ENCODE data around the gene HNF1B.

The HNF1B gene

DNA sequence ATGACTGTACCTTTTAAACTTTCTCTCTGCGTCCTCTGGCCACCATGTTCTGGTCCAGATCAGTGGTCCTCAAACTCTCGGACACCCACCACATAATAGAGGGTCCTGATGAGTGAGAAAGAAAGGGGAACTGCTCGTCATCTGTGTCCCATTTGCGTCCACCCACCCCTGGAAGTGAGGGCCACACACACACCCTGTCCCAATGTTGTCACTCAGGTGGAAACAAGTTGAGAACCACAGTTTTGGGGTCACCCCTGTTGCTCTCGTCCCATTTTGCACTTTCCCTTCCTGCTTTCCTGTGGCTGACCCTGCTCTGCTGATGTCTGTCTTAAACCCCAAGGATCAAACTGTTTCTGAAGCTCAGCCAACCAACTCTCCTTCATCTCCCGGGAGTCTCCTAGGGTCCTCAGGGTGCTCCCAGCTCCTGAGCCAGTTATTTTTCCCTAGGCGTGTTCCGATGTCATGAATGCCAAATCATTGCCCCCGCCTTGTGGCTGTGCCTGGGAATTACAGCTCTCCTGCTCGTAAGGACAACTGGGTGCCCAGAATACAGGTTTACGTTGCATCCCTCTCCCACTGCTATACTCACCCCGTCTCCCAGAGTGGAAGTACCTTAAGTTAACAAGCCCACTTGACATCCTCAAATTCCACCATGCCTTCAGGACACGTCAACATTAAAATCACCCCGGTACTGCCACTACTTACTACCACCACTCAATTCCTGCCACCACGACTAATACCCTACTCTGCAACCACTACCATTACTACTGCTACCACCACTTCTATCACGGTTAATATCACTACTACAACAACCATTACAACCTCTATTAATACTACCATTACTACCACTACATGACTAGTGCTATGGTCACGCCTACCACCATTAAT is 26.0 kb upstream of the HNF1B start:
- H3K27ac Mint-ChIP-seq = no peak overlapping the region
- CTCF ChIA-PET = interaction anchor here (0.9 to 4.4 kb wide), 13 partner anchors 9 to 244 kb away, joined by 3 to 29 read pairs (median 5); partner anchors contain the start of gene HNF1B
- peaks cover 62% of the 10 kb centered on the region for H3K27me3 Mint-ChIP-seq
- H3K36me3 Mint-ChIP-seq = peaks cover 5% of the 10 kb centered on the region
- H3K9me3 Mint-ChIP-seq = no peaks in the 10 kb centered on the region
- H3K4me1 Mint-ChIP-seq = peaks cover 50% of the 10 kb centered on the region
- peak; percentile 62 for DNase-seq
- no peak overlapping the region for H3K4me3 Mint-ChIP-seq

DNA sequence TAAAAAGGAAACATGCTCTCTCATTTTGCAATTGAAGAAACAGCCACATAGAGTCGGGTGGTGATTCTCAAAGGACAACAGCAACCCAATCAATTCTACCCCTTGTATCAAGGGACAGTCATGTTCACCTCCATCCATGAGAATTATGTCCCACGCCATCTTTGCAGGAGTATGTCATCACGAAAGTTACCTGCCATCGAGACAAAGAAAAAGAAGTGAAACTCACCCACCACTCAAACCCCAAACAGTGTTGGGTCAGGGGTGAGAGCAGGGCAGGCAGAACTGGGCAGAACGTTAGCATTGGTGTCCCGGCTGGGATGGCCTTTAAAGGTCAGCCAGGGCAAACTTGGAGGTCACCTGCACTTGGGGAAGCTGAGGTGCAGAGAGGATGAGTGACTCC is 24.2 kb upstream of the HNF1B start:
- DNase-seq = no peak
- H3K36me3 Mint-ChIP-seq = peaks cover 5% of the 10 kb centered on the region
- peaks cover 70% of the 10 kb centered on the region for H3K27me3 Mint-ChIP-seq
- CTCF ChIA-PET = interaction anchor here (2.2 to 4.4 kb wide), 2 partner anchors 24 to 67 kb away, joined by 7 to 29 read pairs; partner anchors contain the start of gene HNF1B
- no peak overlapping the region for H3K4me3 Mint-ChIP-seq
- peaks cover 54% of the 10 kb centered on the region for H3K4me1 Mint-ChIP-seq
- no peaks in the 10 kb centered on the region for H3K9me3 Mint-ChIP-seq
- no peak overlapping the region for H3K27ac Mint-ChIP-seq

DNA sequence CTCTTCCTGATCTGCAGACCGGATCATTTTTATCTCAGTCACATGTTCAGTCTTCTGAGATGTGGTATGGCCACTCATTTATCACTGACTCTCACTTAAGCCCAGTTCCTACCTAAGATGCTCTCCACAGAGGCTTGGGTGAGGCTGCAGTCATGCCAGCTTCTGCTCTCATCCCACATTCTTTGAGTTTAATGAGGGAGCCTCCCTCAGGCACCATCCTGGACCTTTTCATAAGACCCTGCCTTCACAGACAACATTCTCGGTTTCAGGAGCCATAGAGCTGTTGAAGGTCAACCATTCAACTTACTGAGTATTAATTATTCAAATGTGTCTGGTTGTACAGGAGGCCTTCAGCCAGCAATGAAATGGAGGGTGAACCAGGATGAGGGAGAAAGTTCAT is 23.6 kb upstream of the HNF1B start:
- no peak overlapping the region for H3K4me3 Mint-ChIP-seq
- H3K36me3 Mint-ChIP-seq = peaks cover 5% of the 10 kb centered on the region
- H3K27ac Mint-ChIP-seq = no peak overlapping the region
- H3K4me1 Mint-ChIP-seq = peaks cover 50% of the 10 kb centered on the region
- H3K9me3 Mint-ChIP-seq = no peaks in the 10 kb centered on the region
- DNase-seq = no peak
- CTCF ChIA-PET = interaction anchor here (4.4 kb wide), 1 partner anchor 66 kb away, joined by 29 read pairs; no protein-coding TSS in a partner anchor
- H3K27me3 Mint-ChIP-seq = peaks cover 67% of the 10 kb centered on the region

DNA sequence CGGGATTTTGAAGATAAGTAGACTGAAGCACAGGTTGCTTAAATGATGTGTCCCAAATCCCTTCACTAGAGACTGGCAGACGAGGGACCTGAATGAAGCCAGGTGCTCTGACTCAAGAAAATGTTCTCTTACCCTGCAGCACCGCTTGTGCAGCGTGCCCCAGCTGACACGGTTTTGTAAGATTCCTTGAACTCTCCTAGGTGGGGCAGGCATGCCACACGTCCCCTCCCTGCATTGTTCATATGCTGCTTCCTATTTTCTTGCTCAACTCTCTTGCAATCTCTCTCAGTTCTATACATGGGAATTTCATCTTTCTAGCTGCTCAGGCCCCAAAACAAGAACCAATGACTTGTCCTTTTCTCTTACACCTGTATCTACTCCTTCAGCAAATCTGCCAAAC is 22.1 kb upstream of the HNF1B start:
- CTCF ChIA-PET = interaction anchor here (1.0 kb wide), 1 partner anchor 49 kb away, joined by 3 read pairs; no protein-coding TSS in a partner anchor
- Mint-ChIP-seq H3K4me3 (no peak overlapping the region), H3K4me1 (peaks cover 56% of the 10 kb centered on the region), H3K27me3 (peaks cover 67% of the 10 kb centered on the region), H3K9me3 (no peaks in the 10 kb centered on the region), H3K36me3 (peaks cover 5% of the 10 kb centered on the region), H3K27ac (no peak overlapping the region)
- no peak for DNase-seq

DNA sequence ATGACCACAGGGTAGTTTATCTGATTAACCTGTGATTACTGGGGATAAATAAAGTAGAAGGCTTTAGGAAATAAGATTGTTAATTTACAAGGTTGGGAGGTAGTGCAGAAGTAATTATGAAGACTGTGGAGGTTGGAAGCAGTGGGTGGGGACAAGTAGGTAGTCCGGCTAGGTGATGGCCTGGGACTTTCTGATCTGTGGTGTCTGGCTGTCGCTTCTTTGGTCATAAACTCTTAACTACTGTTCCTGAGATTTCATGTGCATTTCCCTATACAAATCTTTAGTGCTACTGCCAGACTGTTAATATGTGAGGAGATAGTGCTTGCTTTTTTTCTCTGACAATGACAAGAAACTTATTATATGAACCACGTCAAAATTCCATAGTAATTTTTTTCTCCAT is 19.5 kb upstream of the HNF1B start:
- Mint-ChIP-seq H3K27ac (no peak overlapping the region), H3K4me3 (no peak overlapping the region), H3K4me1 (peaks cover 65% of the 10 kb centered on the region), H3K9me3 (no peaks in the 10 kb centered on the region), H3K36me3 (peaks cover 5% of the 10 kb centered on the region), H3K27me3 (peaks cover 76% of the 10 kb centered on the region)
- CTCF ChIA-PET = no interaction called here
- DNase-seq = no peak

DNA sequence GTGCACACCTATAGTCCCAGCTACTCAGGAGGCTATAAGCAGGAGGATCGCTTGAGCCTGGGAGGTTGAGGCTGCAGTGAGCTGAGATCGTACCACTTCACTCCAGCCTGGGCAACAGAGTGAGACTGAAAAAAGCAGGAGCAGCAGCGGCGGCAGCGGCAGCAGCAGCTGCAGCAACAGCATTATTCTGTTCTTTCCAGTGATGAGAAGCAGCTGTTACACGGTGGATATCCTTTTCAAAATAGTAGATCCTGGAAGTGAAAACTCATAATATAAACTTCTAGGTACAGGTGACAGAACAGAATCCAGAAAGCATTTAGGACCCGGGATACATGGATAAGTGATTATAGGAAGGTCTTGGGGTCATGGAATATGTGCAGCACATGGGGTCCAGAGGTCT is 17.8 kb upstream of the HNF1B start:
- CTCF ChIA-PET = interaction anchor here (0.6 to 1.0 kb wide), 2 partner anchors 8 to 71 kb away, joined by 4 read pairs; no protein-coding TSS in a partner anchor
- Mint-ChIP-seq H3K4me1 (peaks cover 63% of the 10 kb centered on the region), H3K36me3 (peaks cover 4% of the 10 kb centered on the region), H3K27ac (no peak overlapping the region), H3K9me3 (no peaks in the 10 kb centered on the region), H3K4me3 (no peak overlapping the region), H3K27me3 (peaks cover 72% of the 10 kb centered on the region)
- DNase-seq = no peak

DNA sequence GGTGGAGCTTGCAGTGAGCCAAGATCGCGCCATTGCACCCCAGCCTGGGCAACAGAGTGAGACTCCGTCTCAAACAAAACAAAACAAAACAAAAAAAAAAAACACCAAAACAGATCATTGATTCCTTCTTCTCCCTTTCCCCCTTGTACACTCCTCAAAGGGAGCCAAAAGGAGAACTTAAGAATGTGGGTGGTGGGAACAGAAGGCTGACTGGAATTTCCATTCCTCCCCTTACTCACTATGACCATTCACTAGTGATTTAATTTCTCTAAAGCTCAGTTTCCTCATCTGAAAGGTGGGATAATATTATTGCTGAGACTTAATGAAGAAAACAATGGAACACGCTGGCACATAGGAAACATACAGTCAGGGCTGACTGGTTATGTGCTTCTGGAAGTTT is 17.1 kb upstream of the HNF1B start:
- H3K4me3 Mint-ChIP-seq = no peak overlapping the region
- peaks cover 58% of the 10 kb centered on the region for H3K4me1 Mint-ChIP-seq
- no peaks in the 10 kb centered on the region for H3K36me3 Mint-ChIP-seq
- peaks cover 72% of the 10 kb centered on the region for H3K27me3 Mint-ChIP-seq
- CTCF ChIA-PET = interaction anchor here (1.0 kb wide), 1 partner anchor 9 kb away, joined by 4 read pairs; no protein-coding TSS in a partner anchor
- H3K9me3 Mint-ChIP-seq = no peaks in the 10 kb centered on the region
- no peak overlapping the region for H3K27ac Mint-ChIP-seq
- no peak for DNase-seq

DNA sequence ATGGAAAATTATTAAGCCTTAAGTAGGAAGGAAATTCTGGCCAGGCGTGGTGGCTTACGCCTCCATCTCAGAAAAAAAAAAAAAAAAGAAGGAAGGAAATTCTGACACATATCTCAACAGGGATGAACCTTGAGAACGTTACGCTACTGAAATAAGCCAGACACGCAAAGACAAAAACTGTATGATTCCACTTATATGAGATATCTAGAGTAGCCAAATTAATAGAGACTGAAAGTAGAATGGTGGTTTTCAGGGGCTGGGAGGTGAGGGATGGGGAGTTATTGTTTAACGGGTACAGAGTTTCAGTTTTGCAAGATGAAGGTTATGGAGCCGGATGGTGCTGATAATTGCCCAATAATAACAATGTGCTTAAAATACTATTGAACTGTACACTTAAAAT is 16.2 kb upstream of the HNF1B start:
- Mint-ChIP-seq H3K4me1 (peaks cover 50% of the 10 kb centered on the region), H3K27ac (no peak overlapping the region), H3K27me3 (peaks cover 72% of the 10 kb centered on the region), H3K9me3 (no peaks in the 10 kb centered on the region), H3K4me3 (no peak overlapping the region), H3K36me3 (no peaks in the 10 kb centered on the region)
- CTCF ChIA-PET = no interaction called here
- DNase-seq = no peak

DNA sequence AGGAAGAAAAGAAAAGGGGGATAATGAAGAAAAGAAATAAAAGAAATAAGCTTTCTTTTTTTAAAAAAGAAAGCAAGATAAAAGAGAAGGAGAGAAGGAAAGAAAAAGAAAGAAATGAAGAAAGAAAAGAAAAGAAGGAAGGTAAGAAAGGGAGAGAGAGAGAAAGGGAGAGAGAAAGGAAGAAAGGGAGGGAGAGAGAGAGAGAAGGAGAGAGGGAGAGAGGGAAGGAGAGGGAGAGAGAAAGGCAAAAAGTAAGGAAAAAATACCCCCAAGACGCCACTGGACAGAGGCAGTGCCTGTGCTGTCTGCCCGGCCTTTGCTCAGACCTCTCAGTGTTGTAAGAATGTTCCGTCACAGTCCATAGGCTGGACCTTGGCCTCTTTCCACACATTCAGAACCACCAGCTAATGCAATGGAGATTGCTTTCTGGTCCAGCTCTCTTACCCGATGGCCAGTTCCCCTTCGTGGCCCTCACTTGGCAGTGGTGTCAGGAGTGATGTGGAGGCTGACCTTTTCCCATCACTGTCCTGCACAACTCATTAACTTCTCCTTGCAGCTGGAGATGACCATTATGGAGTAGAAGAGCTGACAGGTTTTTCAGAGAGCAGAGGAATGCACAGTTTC is 14.3 kb upstream of the HNF1B start:
- DNase-seq = no peak
- peaks cover 31% of the 10 kb centered on the region for H3K4me1 Mint-ChIP-seq
- peaks cover 80% of the 10 kb centered on the region for H3K27me3 Mint-ChIP-seq
- H3K9me3 Mint-ChIP-seq = no peaks in the 10 kb centered on the region
- CTCF ChIA-PET = interaction anchor here (1.3 to 1.6 kb wide), 2 partner anchors 11 to 32 kb away, joined by 5 to 9 read pairs; no protein-coding TSS in a partner anchor
- H3K4me3 Mint-ChIP-seq = no peak overlapping the region
- no peak overlapping the region for H3K27ac Mint-ChIP-seq
- H3K36me3 Mint-ChIP-seq = no peaks in the 10 kb centered on the region

DNA sequence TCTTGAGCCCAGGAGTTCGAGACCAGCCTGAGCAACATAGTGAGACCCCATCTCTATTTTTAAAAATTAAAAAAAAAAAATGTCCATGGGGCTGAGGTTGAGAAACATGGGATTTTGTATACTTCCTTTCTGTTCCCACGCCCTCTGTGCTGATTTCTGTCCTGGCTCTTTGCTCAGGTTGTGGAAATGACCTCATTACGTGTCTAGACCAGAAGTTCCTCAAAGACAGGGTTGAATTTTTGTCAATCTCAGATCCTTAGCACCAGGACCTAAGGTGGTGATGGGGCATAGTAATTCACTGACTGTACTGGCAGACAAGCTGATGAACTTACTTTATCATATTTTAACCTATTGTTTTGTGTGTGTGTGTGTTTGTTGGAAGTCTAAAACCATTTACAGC is 11.2 kb upstream of the HNF1B start:
- Mint-ChIP-seq H3K36me3 (no peaks in the 10 kb centered on the region), H3K4me3 (no peak overlapping the region), H3K27me3 (peaks cover 91% of the 10 kb centered on the region), H3K9me3 (no peaks in the 10 kb centered on the region), H3K4me1 (peaks cover 8% of the 10 kb centered on the region), H3K27ac (no peak overlapping the region)
- CTCF ChIA-PET = no interaction called here
- DNase-seq = no peak

DNA sequence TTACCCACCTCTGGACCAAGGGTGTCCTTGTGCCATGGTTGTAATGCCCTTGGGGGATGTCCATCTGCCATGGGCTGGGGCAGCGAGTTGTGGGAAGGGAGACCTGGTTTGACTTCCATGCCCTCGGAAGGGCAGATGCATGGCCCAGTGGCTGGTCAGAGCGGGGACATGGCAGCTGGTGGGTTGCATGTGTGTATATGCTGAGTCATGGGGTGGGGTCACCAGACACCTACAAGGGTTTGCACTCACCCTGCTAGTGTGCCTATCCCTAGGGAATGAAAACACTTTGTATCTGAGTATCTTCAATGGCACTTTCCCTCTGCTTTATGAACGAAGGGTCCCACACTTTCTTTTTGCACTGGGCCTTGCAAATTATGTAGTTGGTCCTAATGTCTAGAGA is 10.6 kb upstream of the HNF1B start:
- Mint-ChIP-seq H3K9me3 (no peaks in the 10 kb centered on the region), H3K27me3 (peaks cover 91% of the 10 kb centered on the region), H3K36me3 (no peaks in the 10 kb centered on the region), H3K27ac (no peak overlapping the region), H3K4me1 (peaks cover 6% of the 10 kb centered on the region), H3K4me3 (no peak overlapping the region)
- CTCF ChIA-PET = interaction anchor here (1.9 kb wide), 1 partner anchor 15 kb away, joined by 5 read pairs; no protein-coding TSS in a partner anchor
- DNase-seq = no peak

DNA sequence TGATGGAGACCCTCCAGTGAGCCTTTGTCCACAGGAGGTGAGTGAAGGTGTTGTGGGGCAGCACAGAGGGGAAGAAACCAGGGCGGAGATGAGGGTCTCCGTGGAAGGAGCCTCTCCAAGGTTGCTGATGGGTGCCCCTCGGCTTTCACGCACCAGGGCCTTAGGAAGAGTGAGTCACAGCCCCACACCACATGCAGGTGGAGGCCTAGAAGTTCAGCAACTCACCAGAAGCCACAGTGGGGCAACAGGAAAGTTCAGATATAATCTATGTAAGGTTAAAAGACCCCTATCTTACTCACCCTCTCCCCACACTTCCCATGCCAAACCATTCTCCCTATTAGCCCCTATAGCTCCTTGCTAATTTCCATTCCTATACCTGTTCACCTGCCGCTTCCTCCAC is 9.5 kb upstream of the HNF1B start:
- H3K27ac Mint-ChIP-seq = no peak overlapping the region
- H3K36me3 Mint-ChIP-seq = no peaks in the 10 kb centered on the region
- peaks cover 90% of the 10 kb centered on the region for H3K27me3 Mint-ChIP-seq
- CTCF ChIA-PET = interaction anchor here (0.7 to 1.9 kb wide), 3 partner anchors 8 to 17 kb away, joined by 3 to 5 read pairs (median 5); no protein-coding TSS in a partner anchor
- no peak overlapping the region for H3K4me3 Mint-ChIP-seq
- H3K4me1 Mint-ChIP-seq = no peaks in the 10 kb centered on the region
- no peak for DNase-seq
- no peaks in the 10 kb centered on the region for H3K9me3 Mint-ChIP-seq

DNA sequence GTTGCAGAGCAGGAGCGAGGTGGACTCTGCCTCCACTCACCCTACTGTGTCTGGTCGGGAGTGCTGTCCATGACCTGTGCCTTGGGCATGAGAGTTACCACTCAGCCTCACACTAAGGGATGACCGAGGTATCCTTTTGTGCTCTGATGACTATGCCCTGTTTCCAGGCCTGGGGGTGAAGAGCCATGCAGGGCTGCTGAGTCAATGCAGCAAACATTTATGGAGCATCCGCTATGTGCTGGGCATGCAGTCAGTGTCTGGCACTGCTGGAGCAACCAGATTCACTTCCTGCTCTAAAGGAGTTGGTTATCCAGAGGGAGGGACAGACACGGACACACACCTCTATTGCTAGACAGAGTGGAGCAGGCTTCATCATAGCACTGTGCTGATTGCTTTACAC is 7.6 kb upstream of the HNF1B start:
- Mint-ChIP-seq H3K4me1 (no peaks in the 10 kb centered on the region), H3K36me3 (no peaks in the 10 kb centered on the region), H3K4me3 (no peak overlapping the region), H3K27me3 (peaks cover 91% of the 10 kb centered on the region), H3K9me3 (no peaks in the 10 kb centered on the region), H3K27ac (no peak overlapping the region)
- CTCF ChIA-PET = no interaction called here
- DNase-seq = no peak

DNA sequence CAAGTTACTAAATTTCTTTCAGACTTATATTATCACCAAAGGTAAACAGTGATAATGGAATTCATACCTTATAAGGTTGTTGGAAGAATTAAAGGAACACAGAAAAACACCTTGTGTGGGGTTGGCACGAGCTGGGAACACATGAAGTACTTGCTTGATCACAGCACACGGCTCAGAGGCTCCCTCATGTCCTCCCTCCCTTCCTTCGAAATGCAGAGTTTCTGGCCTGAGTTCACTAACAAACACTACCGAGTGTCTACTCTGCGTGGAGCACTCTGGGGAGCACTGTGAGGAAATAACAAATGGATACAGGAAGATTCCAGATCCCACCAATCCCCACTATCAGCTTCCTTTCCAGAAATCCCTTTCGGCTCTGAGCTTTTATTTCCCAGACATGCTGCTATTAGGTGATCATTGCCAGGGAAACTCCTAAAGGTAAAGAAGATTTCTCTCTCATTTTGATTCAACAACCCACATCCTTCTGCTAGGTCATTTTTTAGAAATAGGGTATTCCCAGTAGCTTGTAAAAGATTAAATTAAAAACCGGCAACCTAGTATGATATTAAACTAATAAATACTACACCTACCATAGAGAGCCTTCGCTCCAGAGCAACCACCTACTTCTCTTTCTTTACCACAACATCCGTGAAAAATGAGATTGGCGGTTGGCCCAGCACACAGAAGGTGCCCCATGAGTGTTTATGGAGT is 6.1 kb upstream of the HNF1B start:
- CTCF ChIA-PET = interaction anchor here (1.4 kb wide), 1 partner anchor 41 kb away, joined by 4 read pairs; no protein-coding TSS in a partner anchor
- peaks cover 92% of the 10 kb centered on the region for H3K27me3 Mint-ChIP-seq
- DNase-seq = no peak
- no peak overlapping the region for H3K27ac Mint-ChIP-seq
- no peaks in the 10 kb centered on the region for H3K9me3 Mint-ChIP-seq
- no peak overlapping the region for H3K4me3 Mint-ChIP-seq
- H3K36me3 Mint-ChIP-seq = no peaks in the 10 kb centered on the region
- H3K4me1 Mint-ChIP-seq = no peaks in the 10 kb centered on the region

All from activated naive CD4-positive, alpha-beta T cell treated with anti-CD3 and anti-CD28 coated beads, Interleukin-2, amount 10 ng/mL, durations not matched to agents 7 days and 5 days (primary cell).